Measurements from ENCODE around the gene PTPRN2.

DNA sequence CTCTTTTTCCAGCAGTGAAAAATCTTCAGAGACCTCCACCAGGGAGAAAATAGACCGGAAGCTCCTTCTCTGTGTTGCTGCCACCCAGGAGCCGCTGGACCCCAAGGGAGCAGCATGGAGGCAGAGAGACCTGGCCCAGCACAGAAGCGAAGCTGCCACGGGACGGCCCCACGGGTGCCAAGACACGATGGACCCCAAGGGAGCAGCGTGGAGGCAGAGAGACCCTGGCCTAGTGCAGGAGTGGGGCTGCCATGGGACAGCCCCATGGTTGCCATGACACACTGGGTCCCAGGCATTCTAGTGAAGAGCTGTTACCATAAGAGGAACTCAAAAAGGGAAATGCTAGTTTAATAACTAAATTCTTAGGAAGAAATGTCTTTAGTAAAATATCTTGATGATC is 186.3 kb downstream of the PTPRN2 start:
- TF ChIP-seq SP1 (IDR thresholded peaks at IDR 0.05; ENCODE audit: low read depth, low read length) = no peak
- no peak for TF ChIP-seq TBP (IDR thresholded peaks at IDR 0.05; ENCODE audit: low read depth, low read length)
- no peak for TF ChIP-seq EP300 (IDR thresholded peaks at IDR 0.05; ENCODE audit: borderline replicate concordance in 1 of 2, low read depth in 2 of 2, low read length in 2 of 2)
- TF ChIP-seq, protein P1, sequence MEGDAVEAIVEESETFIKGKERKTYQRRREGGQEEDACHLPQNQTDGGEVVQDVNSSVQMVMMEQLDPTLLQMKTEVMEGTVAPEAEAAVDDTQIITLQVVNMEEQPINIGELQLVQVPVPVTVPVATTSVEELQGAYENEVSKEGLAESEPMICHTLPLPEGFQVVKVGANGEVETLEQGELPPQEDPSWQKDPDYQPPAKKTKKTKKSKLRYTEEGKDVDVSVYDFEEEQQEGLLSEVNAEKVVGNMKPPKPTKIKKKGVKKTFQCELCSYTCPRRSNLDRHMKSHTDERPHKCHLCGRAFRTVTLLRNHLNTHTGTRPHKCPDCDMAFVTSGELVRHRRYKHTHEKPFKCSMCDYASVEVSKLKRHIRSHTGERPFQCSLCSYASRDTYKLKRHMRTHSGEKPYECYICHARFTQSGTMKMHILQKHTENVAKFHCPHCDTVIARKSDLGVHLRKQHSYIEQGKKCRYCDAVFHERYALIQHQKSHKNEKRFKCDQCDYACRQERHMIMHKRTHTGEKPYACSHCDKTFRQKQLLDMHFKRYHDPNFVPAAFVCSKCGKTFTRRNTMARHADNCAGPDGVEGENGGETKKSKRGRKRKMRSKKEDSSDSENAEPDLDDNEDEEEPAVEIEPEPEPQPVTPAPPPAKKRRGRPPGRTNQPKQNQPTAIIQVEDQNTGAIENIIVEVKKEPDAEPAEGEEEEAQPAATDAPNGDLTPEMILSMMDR (IDR thresholded peaks at IDR 0.05; ENCODE audit: control extremely low read depth in 1 of 3, insufficient read depth in 1 of 3, low read depth in 1 of 3, low read length in 3 of 3) = no peak
- no peak for TF ChIP-seq EGR1 (IDR thresholded peaks at IDR 0.05; ENCODE audit: borderline replicate concordance, low read depth, low read length)
- no peak for TF ChIP-seq CHD2 (IDR thresholded peaks at IDR 0.05; ENCODE audit: low read length)
- TF ChIP-seq SP2 (IDR thresholded peaks at IDR 0.05; ENCODE audit: low read length) = no peak
- no peak for TF ChIP-seq HDAC6 (IDR thresholded peaks at IDR 0.05; ENCODE audit: low read depth, low read length)

All from H1 (cell line).